HepG2 (cell line): ENCODE measurements around the gene GNG7. TPM values are rescaled to one million over a fixed set of nuclear protein-coding genes. Genes with fewer than 3 reads are reported as not detected.
A peak's percentile ranks its signal among the peaks of the same experiment; 100 is the strongest.

Source experiments
- ATAC-seq: fragments of 200-7000 bp; cut with Tn5 transposase; 3 replicates; pipeline ENCODE4 v1.9.1; 2020; ENCODE audit warnings: mild to moderate bottlenecking, moderate library complexity
- BruUV-seq: library from RNA; stranded (reverse); fragments of 400-500 nt; replicated peaks from 2 replicates; lab custom pipeline; 2021; lab: Mats Ljungman, UMichigan
- CTCF ChIA-PET: fragments of 300-600 bp; formaldehyde crosslinking; extraction: SDS; loops from one replicate; lab custom pipeline; 2021; ENCODE audit warnings: low total read pairs, inconsistent platforms, low intra/inter-chr PET ratio; lab: Yijun Ruan, JAX
- POLR2A ChIA-PET: fragments of 350-600 bp; sonication (Branson Sonifier 250); formaldehyde crosslinking; loops from one replicate; lab custom pipeline; 2020; ENCODE audit warnings: antibody characterized with exemption, inconsistent platforms; lab: Yijun Ruan, JAX
- DNase-seq: peaks from one replicate; pipeline ENCODE4 v3.0.0-alpha.2; 2015; ENCODE audit warnings: low spot score
- FAIRE-seq: peaks from 3 replicates; lab custom pipeline; 2011; peaks lifted over from hg19 to GRCh38; lab: Jason Lieb, UNC
- H2AFZ ChIP-seq: one replicate; pipeline ENCODE4 v1.6.1; 2011; ENCODE audit warnings: low read length, inconsistent platforms
- H3K27ac ChIP-seq: fragments of 300-600 bp; 3 replicates; pipeline ENCODE4 v1.8.0; 2011; ENCODE audit warnings: mixed run types, mild to moderate bottlenecking, mixed read lengths, low read length, inconsistent platforms; ENCODE audit not compliant: insufficient read depth; ENCODE audit errors: extremely low read length
- H3K27me3 ChIP-seq, 2 experiments: fragments of 200-600 bp in 1 of 2; 2 replicates in 1 of 2; 3 replicates in 1 of 2; pipeline versions ENCODE4 v1.6.0 to v1.8.0; 2011; ENCODE audit warnings: low read length in 2 of 2, mild to moderate bottlenecking in 2 of 2, moderate library complexity in 2 of 2, inconsistent platforms in 1 of 2; ENCODE audit not compliant: insufficient read depth in 2 of 2, control insufficient read depth in 1 of 2
- H3K36me3 ChIP-seq, 2 experiments: fragments of 200-600 bp in 1 of 2; replicated peaks in 1 of 2; 2 replicates in 1 of 2; 3 replicates in 1 of 2; pipeline versions ENCODE4 v1.5.1 to v1.8.0; 2011; ENCODE audit warnings: low read length in 2 of 2, inconsistent platforms in 1 of 2; ENCODE audit not compliant: insufficient read depth in 2 of 2, control insufficient read depth in 1 of 2
- H3K4me1 ChIP-seq: 2 replicates; pipeline ENCODE4 v1.5.1; 2012; ENCODE audit warnings: low read length, inconsistent platforms; ENCODE audit not compliant: insufficient read depth
- H3K4me2 ChIP-seq: 2 replicates; pipeline ENCODE4 v1.6.0; 2011; ENCODE audit warnings: low read depth, low read length, inconsistent platforms
- H3K4me3 ChIP-seq, 3 experiments: fragments of 200-600 bp in 1 of 3; sonication (generic), shearing (Covaris generic) in 1 of 3; replicated peaks in 1 of 3; 2 replicates each; pipeline ENCODE4 v1.5.1; 2011 to 2016; ENCODE audit warnings: low read length in 3 of 3, inconsistent platforms in 2 of 3, low read depth in 2 of 3, mild to moderate bottlenecking in 2 of 3, control low read depth in 1 of 3, mixed read lengths in 1 of 3; ENCODE audit not compliant: insufficient read depth in 1 of 3
- H3K79me2 ChIP-seq: one replicate; pipeline ENCODE4 v1.6.1; 2011; ENCODE audit warnings: low read length, inconsistent platforms; ENCODE audit not compliant: insufficient read depth
- H3K9ac ChIP-seq: 2 replicates; pipeline ENCODE4 v1.6.0; 2011; ENCODE audit warnings: mild to moderate bottlenecking, low read depth, low read length, inconsistent platforms; ENCODE audit not compliant: insufficient read depth
- H3K9me3 ChIP-seq: 2 replicates; pipeline ENCODE4 v1.5.1; 2012; ENCODE audit warnings: mild to moderate bottlenecking, low read length
- H4K20me1 ChIP-seq: 2 replicates; pipeline ENCODE4 v1.6.0; 2011; ENCODE audit warnings: inconsistent platforms, mild to moderate bottlenecking, low read length, moderate library complexity; ENCODE audit not compliant: insufficient read depth
- HNRNPLL ChIP-seq: fragments of 200-400 bp; formaldehyde crosslinking; IDR thresholded peaks from 2 replicates; pipeline ENCODE4 v1.6.1; 2017; ENCODE audit warnings: mild to moderate bottlenecking, low read depth, low read length; ENCODE audit not compliant: poor library complexity, severe bottlenecking
- JUNB ChIP-seq: sonication (generic); formaldehyde crosslinking; IDR thresholded peaks from 2 replicates; pipeline ENCODE4 v1.8.0; 2022; ENCODE audit warnings: missing genetic modification reagents, mild to moderate bottlenecking, borderline replicate concordance
- LCORL ChIP-seq, 2 experiments: fragments of 450-650 bp in 1 of 2; sonication (generic) in 1 of 2; formaldehyde crosslinking in 1 of 2; IDR thresholded peaks; 2 replicates each; pipeline versions ENCODE4 v1.5.0 to v1.6.1; 2017 to 2020; ENCODE audit warnings: antibody characterized with exemption in 1 of 2, missing genetic modification reagents in 1 of 2
- NFYC ChIP-seq: IDR thresholded peaks from 2 replicates; pipeline ENCODE4 v1.6.1; 2016; ENCODE audit warnings: missing genetic modification reagents, missing compliant biosample characterization
- ZFYVE20 ChIP-seq: sonication (generic); formaldehyde crosslinking; IDR thresholded peaks from 2 replicates; pipeline ENCODE4 v1.8.0; 2023; ENCODE audit warnings: low read depth, mild to moderate bottlenecking, moderate library complexity, missing genetic modification reagents, borderline replicate concordance
- WGBS: methylation state at CpG from one replicate; pipeline ENCODE4 v1.1.6; 2017; ENCODE audit warnings: low lambda C conversion rate; 5-methylcytosine and 5-hydroxymethylcytosine counted together
- in situ Hi-C: cut with HindIII; loops from 2 replicates; pipeline ENCODE4 v1.10.0; 2017; ENCODE audit warnings: low pct_unique_long_range_greater_than_20kb; ENCODE audit not compliant: extremely low pct_ligation_motif_present
- intact Hi-C: fragments of 100-400 bp; cut with micrococcal nuclease; formaldehyde crosslinking; loops from one replicate; pipeline ENCODE4 v1.10.0; 2022; ENCODE audit not compliant: unreplicated experiment
- polyA plus RNA-seq, 8 experiments: library from polyadenylated mRNA; depleted of rRNA in 3 of 8; stranded (reverse) in 7 of 8; unstranded in 1 of 8; fragments of >200 nt; fragmentation: Illumina TruSeq in 4 of 8; extraction: Trizol in 4 of 8; gene quantifications; 2 replicates each; pipeline versions ENCODE4 v1.2.1 to v1.2.3, GENCODE V29; 2011 to 2016; ENCODE audit warnings: low read depth in 4 of 8, missing spikeins in 1 of 8, mixed read lengths in 1 of 8; ENCODE audit not compliant: insufficient read depth in 1 of 8
- total RNA-seq, 5 experiments: library from RNA; depleted of rRNA; stranded (reverse); fragments of >200 nt; fragmentation: Illumina TruSeq; extraction: Trizol; gene quantifications; 2 replicates each; pipeline ENCODE4 v1.2.3, GENCODE V29; 2016; ENCODE audit warnings: low read depth in 1 of 5
- TF ChIP-seq, protein P1 (sequence below): sonication (generic); formaldehyde crosslinking; IDR thresholded peaks from 2 replicates; pipeline ENCODE4 v1.5.1; 2020; ENCODE audit warnings: mild to moderate bottlenecking, moderate library complexity, missing genetic modification reagents
- TF ChIP-seq, protein P2 (sequence below): sonication (generic); formaldehyde crosslinking; IDR thresholded peaks from 2 replicates; pipeline ENCODE4 v1.5.0; 2020; ENCODE audit warnings: mild to moderate bottlenecking, missing genetic modification reagents, borderline replicate concordance
- TF ChIP-seq, protein P3 (sequence below), 2 experiments: sonication (generic) in 1 of 2; formaldehyde crosslinking in 1 of 2; IDR thresholded peaks; 2 replicates each; pipeline versions ENCODE4 v1.6.1 to v1.9.0; 2014 to 2022; ENCODE audit warnings: antibody characterized with exemption in 1 of 2, borderline replicate concordance in 1 of 2, inconsistent platforms in 1 of 2, low read depth in 1 of 2, missing genetic modification reagents in 1 of 2

GNG7 gene
- total and polyA plus RNA-seq, 2 of the 13 experiments (the other 11 are each of a cell fraction or from before 2014, with no cell fraction given), result 1.4 to 3.3 TPM

DNA sequence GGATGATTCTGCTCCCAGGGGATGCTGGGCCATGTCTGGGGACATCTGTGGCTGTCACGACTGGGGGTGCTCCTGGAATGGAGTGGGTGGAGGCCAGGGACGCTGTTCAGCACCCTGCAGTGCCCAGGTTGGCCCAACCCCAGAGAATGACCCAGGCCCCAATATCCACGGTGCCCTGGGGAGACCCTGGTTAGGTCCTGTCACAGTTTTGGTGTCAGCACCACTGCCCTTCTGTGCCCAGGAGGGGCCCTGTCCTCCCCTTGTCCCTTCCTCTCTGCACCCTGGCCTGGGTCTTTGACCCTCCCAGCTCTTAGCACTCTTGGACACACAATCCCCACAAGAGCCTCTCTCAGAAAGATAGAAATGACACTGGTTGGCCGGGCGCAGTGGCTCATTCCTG, 141.3 kb downstream of the GNG7 start:
- Histone ChIP-seq H3K9me3 (no peaks in the 10 kb centered on the region), H4K20me1 (no peaks in the 10 kb centered on the region), H2AFZ (no peak overlapping the region), H3K4me2 (peak overlapping the region; percentile 75)
- intact Hi-C loops, result no loop called here
- 67% methylated on average over 3 of the region's 5 CpGs for WGBS
- TF ChIP-seq NFYC (CRISPR knock-in tag), result no peak
- no peak for TF ChIP-seq LCORL (IDR thresholded peaks at IDR 0.05)
- TF ChIP-seq LCORL (CRISPR knock-in tag; IDR thresholded peaks at IDR 0.05), result no peak
- TF ChIP-seq ZFYVE20 (CRISPR knock-in tag), result no peak
- TF ChIP-seq, protein P1, sequence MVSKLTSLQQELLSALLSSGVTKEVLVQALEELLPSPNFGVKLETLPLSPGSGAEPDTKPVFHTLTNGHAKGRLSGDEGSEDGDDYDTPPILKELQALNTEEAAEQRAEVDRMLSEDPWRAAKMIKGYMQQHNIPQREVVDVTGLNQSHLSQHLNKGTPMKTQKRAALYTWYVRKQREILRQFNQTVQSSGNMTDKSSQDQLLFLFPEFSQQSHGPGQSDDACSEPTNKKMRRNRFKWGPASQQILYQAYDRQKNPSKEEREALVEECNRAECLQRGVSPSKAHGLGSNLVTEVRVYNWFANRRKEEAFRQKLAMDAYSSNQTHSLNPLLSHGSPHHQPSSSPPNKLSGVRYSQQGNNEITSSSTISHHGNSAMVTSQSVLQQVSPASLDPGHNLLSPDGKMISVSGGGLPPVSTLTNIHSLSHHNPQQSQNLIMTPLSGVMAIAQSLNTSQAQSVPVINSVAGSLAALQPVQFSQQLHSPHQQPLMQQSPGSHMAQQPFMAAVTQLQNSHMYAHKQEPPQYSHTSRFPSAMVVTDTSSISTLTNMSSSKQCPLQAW, result no peak
- no peak for TF ChIP-seq HNRNPLL
- TF ChIP-seq, protein P2, sequence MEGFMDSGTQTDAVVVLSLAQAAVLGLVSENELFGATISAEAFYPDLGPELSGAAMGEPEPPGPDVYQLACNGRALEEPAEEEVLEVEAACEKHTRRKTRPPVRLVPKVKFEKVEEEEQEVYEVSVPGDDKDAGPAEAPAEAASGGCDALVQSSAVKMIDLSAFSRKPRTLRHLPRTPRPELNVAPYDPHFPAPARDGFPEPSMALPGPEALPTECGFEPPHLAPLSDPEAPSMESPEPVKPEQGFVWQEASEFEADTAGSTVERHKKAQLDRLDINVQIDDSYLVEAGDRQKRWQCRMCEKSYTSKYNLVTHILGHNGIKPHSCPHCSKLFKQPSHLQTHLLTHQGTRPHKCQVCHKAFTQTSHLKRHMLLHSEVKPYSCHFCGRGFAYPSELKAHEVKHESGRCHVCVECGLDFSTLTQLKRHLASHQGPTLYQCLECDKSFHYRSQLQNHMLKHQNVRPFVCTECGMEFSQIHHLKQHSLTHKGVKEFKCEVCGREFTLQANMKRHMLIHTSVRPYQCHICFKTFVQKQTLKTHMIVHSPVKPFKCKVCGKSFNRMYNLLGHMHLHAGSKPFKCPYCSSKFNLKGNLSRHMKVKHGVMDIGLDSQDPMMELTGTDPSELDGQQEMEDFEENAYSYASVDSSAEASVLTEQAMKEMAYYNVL (CRISPR knock-in tag), result no peak
- TF ChIP-seq, protein P3, sequence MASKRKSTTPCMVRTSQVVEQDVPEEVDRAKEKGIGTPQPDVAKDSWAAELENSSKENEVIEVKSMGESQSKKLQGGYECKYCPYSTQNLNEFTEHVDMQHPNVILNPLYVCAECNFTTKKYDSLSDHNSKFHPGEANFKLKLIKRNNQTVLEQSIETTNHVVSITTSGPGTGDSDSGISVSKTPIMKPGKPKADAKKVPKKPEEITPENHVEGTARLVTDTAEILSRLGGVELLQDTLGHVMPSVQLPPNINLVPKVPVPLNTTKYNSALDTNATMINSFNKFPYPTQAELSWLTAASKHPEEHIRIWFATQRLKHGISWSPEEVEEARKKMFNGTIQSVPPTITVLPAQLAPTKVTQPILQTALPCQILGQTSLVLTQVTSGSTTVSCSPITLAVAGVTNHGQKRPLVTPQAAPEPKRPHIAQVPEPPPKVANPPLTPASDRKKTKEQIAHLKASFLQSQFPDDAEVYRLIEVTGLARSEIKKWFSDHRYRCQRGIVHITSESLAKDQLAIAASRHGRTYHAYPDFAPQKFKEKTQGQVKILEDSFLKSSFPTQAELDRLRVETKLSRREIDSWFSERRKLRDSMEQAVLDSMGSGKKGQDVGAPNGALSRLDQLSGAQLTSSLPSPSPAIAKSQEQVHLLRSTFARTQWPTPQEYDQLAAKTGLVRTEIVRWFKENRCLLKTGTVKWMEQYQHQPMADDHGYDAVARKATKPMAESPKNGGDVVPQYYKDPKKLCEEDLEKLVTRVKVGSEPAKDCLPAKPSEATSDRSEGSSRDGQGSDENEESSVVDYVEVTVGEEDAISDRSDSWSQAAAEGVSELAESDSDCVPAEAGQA (IDR thresholded peaks at IDR 0.05; ENCODE audit: low read depth), result no peak
- TF ChIP-seq, protein P3 (CRISPR knock-in tag; IDR thresholded peaks at IDR 0.05; ENCODE audit: borderline replicate concordance), result no peak
- no peak for TF ChIP-seq JUNB (CRISPR knock-in tag)
- TF ChIP-seq, all 625 proteins: peak for 0
- H3K9ac ChIP-seq, result no peak overlapping the region
- no peak overlapping the region for H3K4me3 ChIP-seq
- DNase-seq (no peak), FAIRE-seq (no peak), ATAC-seq (no peak)
- ChIA-PET POLR2A (interaction anchor here (1.0 to 2.2 kb wide), 4 partner anchors 15 to 85 kb away, joined by 3 to 10 read pairs (median 8); partner anchors contain the start of gene GADD45B), CTCF (no interaction called here)
- no TSS peak for BruUV-seq
- no peaks in the 10 kb centered on the region for H3K36me3 ChIP-seq
- H3K27ac ChIP-seq, result no peak overlapping the region
- no peaks in the 10 kb centered on the region for H3K79me2 ChIP-seq
- in situ Hi-C loops, result no loop called here
- peaks cover 60% of the 10 kb centered on the region for H3K4me1 ChIP-seq
- H3K27me3 ChIP-seq, result no peaks in the 10 kb centered on the region
